HepG2 (cell line): Measurements from ENCODE around the gene TARM1. TPM values are rescaled to one million over a fixed set of nuclear protein-coding genes. Genes with fewer than 3 reads are reported as not detected.

ENCODE experiments used
- AGO2 ChIP-seq: fragments of 200-400 bp; formaldehyde crosslinking; optimal IDR thresholded peaks from 2 replicates; pipeline ENCODE3; 2017; ENCODE audit warnings: mild to moderate bottlenecking, low read depth, low read length, moderate library complexity
- ARNT2 ChIP-seq: sonication (generic); formaldehyde crosslinking; IDR thresholded peaks from 2 replicates; pipeline ENCODE4 v1.8.0; 2022; ENCODE audit warnings: mild to moderate bottlenecking, low read depth, missing genetic modification reagents, moderate library complexity
- CEBPG ChIP-seq: IDR thresholded peaks from 2 replicates; pipeline ENCODE4 v1.6.1; 2016
- HNF4A ChIP-seq: sonication (generic); formaldehyde crosslinking; IDR thresholded peaks from 2 replicates; pipeline ENCODE4 v1.4.0; 2020; ENCODE audit warnings: missing genetic modification reagents
- MIXL1 ChIP-seq: IDR thresholded peaks from 2 replicates; pipeline ENCODE4 v1.6.1; 2016
- MTA1 ChIP-seq: sonication (generic); formaldehyde crosslinking; IDR thresholded peaks from 2 replicates; pipeline ENCODE4 v1.4.0; 2020; ENCODE audit warnings: missing genetic modification reagents, mild to moderate bottlenecking, borderline replicate concordance
- NR2F2 ChIP-seq: IDR thresholded peaks from 2 replicates; pipeline ENCODE4 v1.6.1; 2012; ENCODE audit warnings: low read depth, inconsistent platforms, borderline replicate concordance
- ONECUT2 ChIP-seq: sonication (generic); formaldehyde crosslinking; IDR thresholded peaks from 2 replicates; pipeline ENCODE4 v1.4.0; 2020; ENCODE audit warnings: missing genetic modification reagents
- RAD51 ChIP-seq: fragments of 450-650 bp; IDR thresholded peaks from 2 replicates; pipeline ENCODE4 v1.6.1; 2016; ENCODE audit warnings: borderline replicate concordance
- RNF219 ChIP-seq: sonication (generic); formaldehyde crosslinking; IDR thresholded peaks from 2 replicates; pipeline ENCODE4 v1.5.0; 2020; ENCODE audit warnings: mild to moderate bottlenecking, missing genetic modification reagents
- SMAD9 ChIP-seq: sonication (generic); formaldehyde crosslinking; IDR thresholded peaks from 2 replicates; pipeline ENCODE4 v1.5.1; 2020; ENCODE audit warnings: mild to moderate bottlenecking, missing genetic modification reagents
- SOX6 ChIP-seq, 2 experiments: fragments of 450-650 bp in 1 of 2; sonication (generic) in 1 of 2; formaldehyde crosslinking in 1 of 2; IDR thresholded peaks; 2 replicates each; pipeline versions ENCODE4 v1.4.0 to v1.6.1; 2017 to 2020; ENCODE audit warnings: antibody characterized with exemption in 1 of 2, mild to moderate bottlenecking in 1 of 2, missing genetic modification reagents in 1 of 2
- SRSF4 ChIP-seq: fragments of 200-400 bp; formaldehyde crosslinking; IDR thresholded peaks from one replicate; pipeline ENCODE4 v1.6.1; 2018; ENCODE audit warnings: mild to moderate bottlenecking, low read depth, low read length, moderate library complexity; ENCODE audit not compliant: poor library complexity, severe bottlenecking
- TOE1 ChIP-seq: sonication (generic); formaldehyde crosslinking; IDR thresholded peaks from 2 replicates; pipeline ENCODE4 v1.4.0; 2020; ENCODE audit warnings: mild to moderate bottlenecking, missing genetic modification reagents
- ZNF101 ChIP-seq: sonication (generic); formaldehyde crosslinking; IDR thresholded peaks from 2 replicates; pipeline ENCODE4 v1.4.0; 2020; ENCODE audit warnings: mild to moderate bottlenecking, low read depth, missing genetic modification reagents, borderline replicate concordance
- ZNF589 ChIP-seq: sonication (generic); formaldehyde crosslinking; conservative IDR thresholded peaks from 2 replicates; pipeline ENCODE4 v1.8.0; 2022; ENCODE audit warnings: mild to moderate bottlenecking, moderate library complexity, missing genetic modification reagents
- ZNF737 ChIP-seq: sonication (generic); formaldehyde crosslinking; IDR thresholded peaks from 2 replicates; pipeline ENCODE4 v1.5.0; 2020; ENCODE audit warnings: missing genetic modification reagents, mild to moderate bottlenecking, borderline replicate concordance
- ZNF775 ChIP-seq: sonication (generic); formaldehyde crosslinking; IDR thresholded peaks from 2 replicates; pipeline ENCODE4 v1.4.0; 2020; ENCODE audit warnings: missing genetic modification reagents, mild to moderate bottlenecking, moderate library complexity, borderline replicate concordance
- ZNF790 ChIP-seq: sonication (generic); formaldehyde crosslinking; IDR thresholded peaks from 2 replicates; pipeline ENCODE4 v1.8.0; 2022; ENCODE audit warnings: missing genetic modification reagents, mild to moderate bottlenecking, borderline replicate concordance
- polyA plus RNA-seq, 8 experiments: library from polyadenylated mRNA; depleted of rRNA in 3 of 8; stranded (reverse) in 7 of 8; unstranded in 1 of 8; fragments of >200 nt; fragmentation: Illumina TruSeq in 4 of 8; extraction: Trizol in 4 of 8; gene quantifications; 2 replicates each; pipeline versions ENCODE4 v1.2.1 to v1.2.3, GENCODE V29; 2011 to 2016; ENCODE audit warnings: low read depth in 4 of 8, missing spikeins in 1 of 8, mixed read lengths in 1 of 8; ENCODE audit not compliant: insufficient read depth in 1 of 8
- total RNA-seq, 5 experiments: library from RNA; depleted of rRNA; stranded (reverse); fragments of >200 nt; fragmentation: Illumina TruSeq; extraction: Trizol; gene quantifications; 2 replicates each; pipeline ENCODE4 v1.2.3, GENCODE V29; 2016; ENCODE audit warnings: low read depth in 1 of 5
- TF ChIP-seq, protein P1 (sequence below): sonication (generic); formaldehyde crosslinking; IDR thresholded peaks from 2 replicates; pipeline ENCODE4 v1.4.0; 2020; ENCODE audit warnings: mild to moderate bottlenecking, missing genetic modification reagents, borderline replicate concordance
- TF ChIP-seq, protein P2 (sequence below): IDR thresholded peaks from 2 replicates; pipeline ENCODE4 v1.4.0; 2020; ENCODE audit warnings: mild to moderate bottlenecking, missing genetic modification reagents

TARM1 gene
- total and polyA plus RNA-seq, 2 of the 13 experiments (the other 11 are each of a cell fraction or from before 2014, with no cell fraction given) = not detected

DNA sequence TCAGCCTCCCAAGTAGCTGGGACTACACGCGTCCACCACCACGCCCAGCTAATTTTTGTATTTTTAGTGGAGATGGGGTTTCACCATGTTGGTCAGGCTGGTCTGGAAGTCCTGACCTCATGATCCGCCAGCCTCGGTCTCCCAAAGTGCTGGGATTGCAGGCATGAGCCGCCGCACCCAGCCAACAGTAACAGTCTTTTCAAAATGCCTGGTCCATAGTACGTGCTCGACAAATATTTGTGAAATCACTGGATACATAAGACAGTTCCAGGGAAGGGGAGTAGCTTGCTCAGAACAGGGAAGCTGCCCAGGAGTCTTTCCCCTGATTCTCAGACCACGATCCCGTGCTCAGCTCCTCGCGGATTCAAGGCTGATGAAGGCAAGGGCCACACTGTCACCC, 59.2 kb downstream of the TARM1 start (continued):
- TF ChIP-seq SMAD9 (CRISPR knock-in tag) (no peak), MTA1 (CRISPR knock-in tag) (no peak), AGO2 (no peak), RNF219 (no peak), ZNF101 (CRISPR knock-in tag) (no peak), HNF4A (CRISPR knock-in tag) (peak; percentile 49), ZNF790 (CRISPR knock-in tag) (no peak), ZNF589 (CRISPR knock-in tag) (no peak), ZNF775 (no peak), RAD51 (no peak), ONECUT2 (CRISPR knock-in tag) (no peak), NR2F2 (no peak), ZNF737 (CRISPR knock-in tag) (no peak), ARNT2 (CRISPR knock-in tag) (no peak), CEBPG (0 out of 2 replicates have a peak, but pooled peaks have one; percentile 11), MIXL1 (CRISPR knock-in tag) (no peak), SRSF4 (no peak), SOX6 (IDR thresholded peaks at IDR 0.05) (no peak), SOX6 (CRISPR knock-in tag; IDR thresholded peaks at IDR 0.05) (0 out of 2 replicates have a peak, but pooled peaks have one; percentile 21), TOE1 (CRISPR knock-in tag) (no peak)
- TF ChIP-seq, protein P1, sequence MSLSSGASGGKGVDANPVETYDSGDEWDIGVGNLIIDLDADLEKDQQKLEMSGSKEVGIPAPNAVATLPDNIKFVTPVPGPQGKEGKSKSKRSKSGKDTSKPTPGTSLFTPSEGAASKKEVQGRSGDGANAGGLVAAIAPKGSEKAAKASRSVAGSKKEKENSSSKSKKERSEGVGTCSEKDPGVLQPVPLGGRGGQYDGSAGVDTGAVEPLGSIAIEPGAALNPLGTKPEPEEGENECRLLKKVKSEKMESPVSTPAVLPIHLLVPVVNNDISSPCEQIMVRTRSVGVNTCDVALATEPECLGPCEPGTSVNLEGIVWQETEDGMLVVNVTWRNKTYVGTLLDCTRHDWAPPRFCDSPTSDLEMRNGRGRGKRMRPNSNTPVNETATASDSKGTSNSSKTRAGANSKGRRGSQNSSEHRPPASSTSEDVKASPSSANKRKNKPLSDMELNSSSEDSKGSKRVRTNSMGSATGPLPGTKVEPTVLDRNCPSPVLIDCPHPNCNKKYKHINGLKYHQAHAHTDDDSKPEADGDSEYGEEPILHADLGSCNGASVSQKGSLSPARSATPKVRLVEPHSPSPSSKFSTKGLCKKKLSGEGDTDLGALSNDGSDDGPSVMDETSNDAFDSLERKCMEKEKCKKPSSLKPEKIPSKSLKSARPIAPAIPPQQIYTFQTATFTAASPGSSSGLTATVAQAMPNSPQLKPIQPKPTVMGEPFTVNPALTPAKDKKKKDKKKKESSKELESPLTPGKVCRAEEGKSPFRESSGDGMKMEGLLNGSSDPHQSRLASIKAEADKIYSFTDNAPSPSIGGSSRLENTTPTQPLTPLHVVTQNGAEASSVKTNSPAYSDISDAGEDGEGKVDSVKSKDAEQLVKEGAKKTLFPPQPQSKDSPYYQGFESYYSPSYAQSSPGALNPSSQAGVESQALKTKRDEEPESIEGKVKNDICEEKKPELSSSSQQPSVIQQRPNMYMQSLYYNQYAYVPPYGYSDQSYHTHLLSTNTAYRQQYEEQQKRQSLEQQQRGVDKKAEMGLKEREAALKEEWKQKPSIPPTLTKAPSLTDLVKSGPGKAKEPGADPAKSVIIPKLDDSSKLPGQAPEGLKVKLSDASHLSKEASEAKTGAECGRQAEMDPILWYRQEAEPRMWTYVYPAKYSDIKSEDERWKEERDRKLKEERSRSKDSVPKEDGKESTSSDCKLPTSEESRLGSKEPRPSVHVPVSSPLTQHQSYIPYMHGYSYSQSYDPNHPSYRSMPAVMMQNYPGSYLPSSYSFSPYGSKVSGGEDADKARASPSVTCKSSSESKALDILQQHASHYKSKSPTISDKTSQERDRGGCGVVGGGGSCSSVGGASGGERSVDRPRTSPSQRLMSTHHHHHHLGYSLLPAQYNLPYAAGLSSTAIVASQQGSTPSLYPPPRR (CRISPR knock-in tag) = no peak
- TF ChIP-seq, protein P2, sequence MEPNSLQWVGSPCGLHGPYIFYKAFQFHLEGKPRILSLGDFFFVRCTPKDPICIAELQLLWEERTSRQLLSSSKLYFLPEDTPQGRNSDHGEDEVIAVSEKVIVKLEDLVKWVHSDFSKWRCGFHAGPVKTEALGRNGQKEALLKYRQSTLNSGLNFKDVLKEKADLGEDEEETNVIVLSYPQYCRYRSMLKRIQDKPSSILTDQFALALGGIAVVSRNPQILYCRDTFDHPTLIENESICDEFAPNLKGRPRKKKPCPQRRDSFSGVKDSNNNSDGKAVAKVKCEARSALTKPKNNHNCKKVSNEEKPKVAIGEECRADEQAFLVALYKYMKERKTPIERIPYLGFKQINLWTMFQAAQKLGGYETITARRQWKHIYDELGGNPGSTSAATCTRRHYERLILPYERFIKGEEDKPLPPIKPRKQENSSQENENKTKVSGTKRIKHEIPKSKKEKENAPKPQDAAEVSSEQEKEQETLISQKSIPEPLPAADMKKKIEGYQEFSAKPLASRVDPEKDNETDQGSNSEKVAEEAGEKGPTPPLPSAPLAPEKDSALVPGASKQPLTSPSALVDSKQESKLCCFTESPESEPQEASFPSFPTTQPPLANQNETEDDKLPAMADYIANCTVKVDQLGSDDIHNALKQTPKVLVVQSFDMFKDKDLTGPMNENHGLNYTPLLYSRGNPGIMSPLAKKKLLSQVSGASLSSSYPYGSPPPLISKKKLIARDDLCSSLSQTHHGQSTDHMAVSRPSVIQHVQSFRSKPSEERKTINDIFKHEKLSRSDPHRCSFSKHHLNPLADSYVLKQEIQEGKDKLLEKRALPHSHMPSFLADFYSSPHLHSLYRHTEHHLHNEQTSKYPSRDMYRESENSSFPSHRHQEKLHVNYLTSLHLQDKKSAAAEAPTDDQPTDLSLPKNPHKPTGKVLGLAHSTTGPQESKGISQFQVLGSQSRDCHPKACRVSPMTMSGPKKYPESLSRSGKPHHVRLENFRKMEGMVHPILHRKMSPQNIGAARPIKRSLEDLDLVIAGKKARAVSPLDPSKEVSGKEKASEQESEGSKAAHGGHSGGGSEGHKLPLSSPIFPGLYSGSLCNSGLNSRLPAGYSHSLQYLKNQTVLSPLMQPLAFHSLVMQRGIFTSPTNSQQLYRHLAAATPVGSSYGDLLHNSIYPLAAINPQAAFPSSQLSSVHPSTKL = 0 out of 2 replicates have a peak, but pooled peaks have one; percentile 17
